HG03039 (cell line): ENCODE results near the gene TMEM255A.

ENCODE experiments used
- ATAC-seq: cut with Tn5 transposase; IDR thresholded peaks from one replicate; pipeline ENCODE4 v1.9.1; 2021; ENCODE audit warnings: mild to moderate bottlenecking, moderate library complexity; ENCODE audit not compliant: unreplicated experiment

The TMEM255A gene

DNA sequence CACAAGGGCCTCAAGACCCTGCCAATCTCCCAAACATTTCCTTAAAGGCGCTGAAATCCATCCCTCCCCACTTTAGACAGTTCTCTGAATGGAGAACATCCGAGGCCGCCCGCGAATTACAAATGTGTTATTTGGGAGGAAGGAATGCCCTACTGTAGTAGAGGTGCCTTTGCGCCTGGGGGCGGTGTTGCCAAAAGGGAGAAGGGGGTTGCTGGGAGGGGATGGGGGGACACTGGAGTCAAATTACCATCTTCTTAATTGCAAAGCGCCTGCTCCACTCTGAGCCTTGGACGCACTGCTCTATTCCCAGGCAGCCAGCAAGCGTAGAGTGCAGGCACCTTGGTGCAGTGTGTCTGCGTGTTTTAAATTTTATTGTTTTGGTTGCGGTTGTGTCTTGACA, 2.7 kb downstream of the TMEM255A start:
- ATAC-seq = no peak

DNA sequence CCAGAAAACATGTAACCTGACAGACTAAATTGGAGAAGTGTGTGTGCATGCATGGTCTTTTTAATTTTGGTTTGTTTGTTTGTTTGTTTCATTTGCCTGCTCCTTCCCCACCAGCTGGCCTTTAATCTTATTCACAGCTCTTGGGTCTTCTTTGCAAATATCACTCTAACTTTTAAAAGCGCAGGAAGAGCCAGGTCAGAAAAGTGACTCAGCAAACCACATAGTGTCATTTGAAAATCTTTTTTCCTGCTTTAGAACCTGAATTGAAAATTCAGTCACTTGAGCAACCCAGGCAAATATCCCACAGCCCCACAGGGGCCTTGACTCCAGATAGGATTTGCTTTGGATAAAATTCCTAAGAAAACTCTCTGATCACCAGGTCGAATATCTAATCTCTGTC, 4.6 kb downstream of the TMEM255A start:
- ATAC-seq = no peak

DNA sequence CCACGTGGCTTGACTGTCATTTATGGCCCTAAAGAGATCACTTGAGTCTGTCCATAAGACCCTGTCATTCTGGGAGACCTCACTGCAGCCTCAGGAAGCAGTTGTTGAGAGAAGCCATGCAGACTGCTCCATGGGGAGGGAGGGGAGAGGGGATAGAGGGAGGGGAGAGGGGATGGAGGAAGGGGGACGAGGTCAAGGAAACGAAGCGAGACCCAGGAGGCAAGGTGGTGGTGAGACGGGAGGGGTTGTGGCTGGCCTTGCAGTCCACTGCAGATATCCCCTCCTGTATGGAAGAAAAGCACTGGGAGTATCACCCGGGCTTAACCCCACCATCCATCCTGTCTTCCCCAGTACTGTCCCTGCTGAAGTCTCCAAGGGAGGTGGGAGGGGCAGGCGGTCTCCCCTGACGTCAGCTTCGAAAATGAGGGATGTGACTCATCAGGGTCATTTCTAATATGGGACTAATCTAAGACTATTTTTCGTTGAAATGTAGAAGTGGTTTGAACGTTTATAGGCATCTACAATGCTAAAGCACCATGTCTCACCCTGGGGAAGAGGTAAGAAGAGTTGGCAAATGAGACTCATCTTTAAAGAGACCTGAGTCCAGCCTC, 5.6 kb downstream of the TMEM255A start:
- no peak for ATAC-seq

DNA sequence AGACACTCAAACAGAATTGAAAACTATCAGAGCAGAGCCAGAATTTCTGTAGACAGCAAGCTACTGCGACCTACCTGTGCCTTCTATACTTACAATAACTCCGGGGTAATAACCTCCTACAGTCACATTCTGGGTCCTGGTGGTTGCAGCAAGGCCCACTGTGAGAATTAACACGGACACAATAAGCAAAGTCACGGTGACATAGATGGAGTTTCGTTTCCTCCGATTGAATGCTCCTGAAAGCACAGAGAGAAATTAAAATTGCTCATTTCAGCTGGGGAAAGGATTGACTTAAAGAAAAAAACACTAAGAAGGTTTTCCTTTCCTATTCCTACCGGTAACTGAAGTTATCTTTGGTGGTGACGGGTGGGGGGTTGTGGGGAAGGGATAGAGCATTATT, 7.0 kb downstream of the TMEM255A start:
- no peak for ATAC-seq

DNA sequence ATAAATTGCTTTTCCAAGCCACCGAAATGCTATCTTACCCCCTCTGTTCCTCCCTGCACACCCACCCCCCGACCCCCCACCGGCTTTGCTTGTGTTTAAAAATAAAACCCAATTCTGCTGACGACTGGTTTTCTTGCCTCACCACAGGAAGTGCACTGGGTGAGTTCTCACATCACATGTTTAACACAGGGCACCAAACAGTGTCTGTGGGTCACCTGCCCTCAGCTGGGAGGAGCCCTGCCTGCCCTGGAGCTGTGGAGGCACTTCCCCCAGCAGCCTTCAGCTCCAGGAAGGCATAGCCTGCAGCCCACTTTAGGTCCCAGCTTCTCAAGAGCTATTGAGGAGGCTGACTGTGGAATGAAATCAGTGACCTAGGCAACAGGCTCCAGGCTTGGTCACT, 8.8 kb downstream of the TMEM255A start:
- ATAC-seq = peak; percentile 90

DNA sequence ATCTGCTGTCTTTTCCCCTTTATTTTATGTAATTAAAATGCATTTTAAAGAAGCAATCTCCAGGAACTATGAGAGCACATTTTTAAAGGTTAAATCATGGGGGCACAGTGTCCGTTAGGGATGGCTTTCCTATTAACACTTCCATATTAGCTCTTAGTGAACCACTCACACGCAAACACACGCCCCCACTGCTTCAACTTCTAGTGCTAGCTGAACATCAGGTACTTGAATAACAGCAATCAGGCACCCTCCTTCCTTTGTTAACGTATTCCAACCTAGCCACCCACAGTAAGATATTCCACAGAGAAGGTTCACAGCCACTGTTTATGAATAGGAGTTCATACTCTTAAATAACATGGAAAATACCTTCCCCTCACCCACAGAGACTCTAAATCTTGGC, 9.3 kb downstream of the TMEM255A start:
- no peak for ATAC-seq

DNA sequence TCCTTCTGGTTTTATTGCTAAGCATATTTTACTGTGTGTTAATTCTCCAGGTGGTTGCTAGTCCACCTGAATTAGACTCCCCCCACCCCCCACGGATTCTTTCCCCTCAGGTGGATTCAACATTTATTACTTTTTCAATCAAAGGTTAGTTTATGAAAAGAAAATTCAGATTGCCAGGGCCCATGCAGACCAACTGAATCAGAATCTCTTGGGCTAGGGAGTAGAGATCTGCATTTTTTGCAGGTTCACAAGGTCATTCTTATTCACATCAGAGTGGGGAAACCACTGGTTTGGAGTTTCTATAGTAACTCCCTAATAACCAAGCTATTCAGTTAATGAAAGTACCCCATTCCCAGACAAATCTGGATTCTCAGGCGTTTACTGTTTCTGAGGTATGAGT, 9.8 kb downstream of the TMEM255A start:
- no peak for ATAC-seq

DNA sequence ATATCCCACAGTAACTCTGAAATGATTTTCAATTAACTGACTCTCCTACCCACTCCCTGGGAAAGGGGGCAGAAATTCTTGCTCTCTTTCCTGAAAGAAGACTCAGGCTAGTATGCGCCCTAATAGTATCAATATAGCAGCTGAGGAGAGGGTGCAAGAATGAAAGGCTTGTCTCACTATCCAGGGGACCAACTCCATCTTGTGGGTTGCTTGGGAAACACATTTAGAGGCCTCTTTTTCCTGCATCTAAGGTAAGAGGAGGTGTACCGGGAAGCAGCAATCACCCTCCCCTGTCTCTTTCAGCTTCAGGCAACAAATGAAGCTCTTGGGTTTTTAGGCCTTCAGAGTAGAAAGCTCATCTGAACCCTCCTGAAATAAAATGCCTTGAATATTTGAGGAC, 11.3 kb downstream of the TMEM255A start:
- no peak for ATAC-seq

DNA sequence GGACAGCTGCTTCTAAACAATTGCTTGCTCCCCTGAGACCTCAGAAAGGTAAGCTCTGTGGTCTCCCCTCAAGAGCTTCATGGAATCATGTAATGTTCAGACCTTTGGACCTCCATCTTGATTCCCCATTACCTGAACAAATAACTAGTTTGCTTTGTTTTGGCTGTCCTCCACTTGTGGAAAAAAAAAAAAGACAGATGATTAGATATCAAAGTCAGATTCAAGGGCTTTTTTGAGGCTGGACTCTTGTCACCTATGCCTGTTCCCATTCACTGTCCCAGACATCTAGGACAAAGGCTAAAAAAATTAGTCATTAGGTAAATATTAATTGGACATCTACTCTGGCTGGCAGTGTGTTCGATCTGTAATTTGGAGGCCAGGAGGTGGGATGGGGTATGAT, 13.3 kb downstream of the TMEM255A start:
- no peak for ATAC-seq

DNA sequence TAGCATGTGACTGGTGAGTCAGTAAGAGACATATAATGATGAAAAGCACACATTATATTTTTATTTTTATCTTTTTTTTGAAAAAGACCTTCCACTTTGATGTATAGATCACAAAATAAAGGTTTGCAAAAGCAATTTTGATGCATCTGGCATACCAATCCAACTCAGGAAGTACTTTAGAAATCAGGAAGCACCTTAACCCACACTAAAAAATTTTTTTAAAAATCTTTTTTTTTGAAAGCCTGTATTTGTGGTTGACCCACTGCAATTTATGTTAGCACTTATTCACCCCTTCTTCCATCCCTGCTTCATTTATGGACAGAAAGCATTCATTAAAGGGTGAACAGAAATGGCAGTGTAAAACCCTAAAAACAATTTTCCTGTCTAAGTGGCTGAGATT, 16.6 kb downstream of the TMEM255A start:
- ATAC-seq = no peak

DNA sequence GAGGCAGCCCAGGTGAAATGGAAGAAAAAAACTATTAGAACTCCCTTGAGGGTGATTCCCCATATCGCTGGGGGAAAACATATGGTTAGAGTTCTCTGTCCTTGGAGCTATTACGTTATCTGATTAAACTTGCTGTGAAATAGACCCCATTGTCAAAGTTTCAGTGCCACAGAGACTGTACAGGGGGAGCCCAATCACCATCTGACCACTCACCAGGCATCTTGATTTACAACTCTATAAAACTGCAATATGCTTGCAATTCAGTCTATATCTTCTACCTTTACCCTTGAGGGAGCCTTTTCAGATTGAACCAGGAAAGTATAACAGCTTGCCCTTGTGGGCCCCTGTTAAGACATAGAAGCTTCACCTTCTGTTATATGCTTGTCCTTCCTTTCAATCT, 18.2 kb downstream of the TMEM255A start:
- ATAC-seq = no peak

DNA sequence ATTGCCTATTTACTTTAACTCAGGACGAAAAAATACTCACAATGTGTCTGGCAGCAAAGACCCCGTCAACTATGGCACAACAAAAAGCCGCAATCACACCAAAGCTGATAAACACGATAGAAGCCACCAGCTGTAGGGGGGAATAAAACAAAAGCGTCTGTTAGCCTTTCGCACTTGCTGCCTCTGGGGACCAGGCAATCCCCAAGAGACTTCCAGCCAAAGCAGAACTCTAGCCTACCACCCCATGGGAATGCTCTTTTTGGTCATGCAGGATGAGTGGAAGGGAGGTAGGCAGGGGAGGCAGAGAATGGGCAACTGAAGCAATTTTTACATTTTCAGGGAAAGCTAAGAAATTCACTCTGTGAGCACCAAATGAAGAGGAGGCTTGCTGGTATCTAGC, 20.1 kb downstream of the TMEM255A start:
- no peak for ATAC-seq

DNA sequence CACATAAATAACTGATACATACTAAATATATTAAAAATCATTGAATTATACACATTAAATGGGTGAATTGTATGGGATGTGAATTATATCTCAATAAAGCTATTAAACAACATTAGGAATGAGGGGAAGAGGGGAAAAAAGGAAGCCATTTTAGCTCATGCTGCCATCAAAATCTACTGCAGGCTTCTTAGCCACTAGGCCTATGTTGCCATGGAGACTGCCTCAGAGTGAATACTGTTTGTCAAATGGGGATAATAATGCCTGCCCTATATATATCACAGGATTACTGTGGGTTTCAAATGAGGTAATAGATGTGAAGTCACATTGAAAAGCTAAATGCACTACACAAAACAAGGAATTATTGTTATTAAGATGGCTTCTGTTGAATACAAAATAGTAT, 21.2 kb downstream of the TMEM255A start:
- ATAC-seq = no peak

DNA sequence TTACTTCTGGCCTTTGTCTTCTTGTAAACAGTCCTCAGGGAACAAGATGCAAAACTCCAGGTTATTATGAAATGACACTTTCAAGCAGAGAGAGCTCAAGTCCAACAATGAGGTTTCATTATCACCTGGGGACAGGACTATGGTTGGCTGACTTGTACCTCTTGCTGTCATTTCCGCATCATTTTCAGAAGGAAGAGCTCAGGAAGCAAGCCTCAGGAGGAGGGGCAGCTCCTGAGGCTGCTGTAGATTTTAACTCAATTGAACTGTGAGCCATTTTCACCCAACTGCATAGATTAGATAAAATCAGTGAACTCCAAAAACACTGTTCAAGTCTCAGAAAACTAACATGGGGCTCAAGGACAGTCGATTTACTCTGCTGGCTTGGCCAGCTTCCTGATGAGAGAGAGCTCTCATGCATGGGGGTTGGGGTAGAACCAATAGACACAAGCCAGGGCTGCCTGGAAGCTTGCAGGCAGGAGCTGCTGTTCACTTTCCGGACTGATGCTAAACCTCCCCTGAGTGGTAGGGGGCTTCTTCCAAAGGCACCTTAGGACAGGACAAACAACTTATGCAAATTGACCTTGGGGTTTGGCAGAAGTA, 23.6 kb downstream of the TMEM255A start:
- no peak for ATAC-seq

DNA sequence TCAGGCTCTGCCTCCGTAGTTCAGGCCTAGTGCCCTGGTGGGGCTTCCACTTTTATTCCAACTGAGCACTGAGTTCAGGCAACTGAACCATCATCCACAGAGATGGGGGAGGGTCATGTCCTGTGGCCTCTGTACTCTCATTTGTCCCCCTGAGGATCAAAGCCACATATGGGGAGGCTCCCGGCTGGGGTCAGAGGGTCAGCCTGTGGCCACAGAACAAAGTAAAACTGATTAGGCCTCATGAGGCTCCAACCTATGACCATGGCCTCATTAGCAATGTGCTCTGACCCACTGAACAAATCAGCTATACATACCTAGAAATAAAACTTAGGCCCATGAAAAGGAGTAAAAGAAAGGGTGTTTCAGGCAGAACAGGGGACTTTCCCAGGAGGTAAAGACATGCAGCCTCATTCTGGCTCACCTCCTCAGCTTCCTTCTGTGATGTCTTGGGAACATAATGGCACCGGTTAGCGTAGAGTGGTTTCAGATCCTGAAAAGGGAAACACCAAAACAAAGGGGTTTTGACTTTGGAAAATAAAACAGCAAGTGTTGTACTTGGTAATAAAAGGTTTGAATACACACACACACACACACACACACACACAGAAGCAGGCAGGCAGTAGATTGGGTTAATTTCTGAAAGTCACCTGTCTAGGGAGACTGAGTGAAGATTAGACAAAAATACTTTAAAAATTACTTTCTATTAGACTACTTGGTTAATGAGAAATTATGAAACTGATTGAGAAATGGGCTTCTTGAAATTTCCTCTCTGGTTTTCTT, 24.3 kb downstream of the TMEM255A start:
- no peak for ATAC-seq

DNA sequence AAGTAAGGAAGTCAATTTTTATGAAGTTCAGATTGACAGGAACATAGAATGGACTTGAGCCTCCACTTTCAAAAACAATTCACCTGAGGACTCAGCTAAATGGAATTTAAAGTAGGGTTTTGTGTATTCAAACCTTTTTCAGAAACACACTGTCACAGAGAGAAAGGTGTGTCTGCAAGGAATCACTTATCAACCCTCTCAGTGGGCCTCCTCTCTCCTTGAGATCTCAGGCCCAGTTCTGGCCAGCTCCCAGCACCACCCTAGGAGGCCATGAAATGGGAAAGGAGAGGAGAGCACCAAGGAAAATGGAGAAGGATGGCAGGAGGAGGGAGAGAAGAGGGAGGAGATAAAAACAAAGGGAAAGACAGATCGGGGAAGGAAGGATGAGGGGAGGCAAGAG, 28.6 kb downstream of the TMEM255A start:
- no peak for ATAC-seq

DNA sequence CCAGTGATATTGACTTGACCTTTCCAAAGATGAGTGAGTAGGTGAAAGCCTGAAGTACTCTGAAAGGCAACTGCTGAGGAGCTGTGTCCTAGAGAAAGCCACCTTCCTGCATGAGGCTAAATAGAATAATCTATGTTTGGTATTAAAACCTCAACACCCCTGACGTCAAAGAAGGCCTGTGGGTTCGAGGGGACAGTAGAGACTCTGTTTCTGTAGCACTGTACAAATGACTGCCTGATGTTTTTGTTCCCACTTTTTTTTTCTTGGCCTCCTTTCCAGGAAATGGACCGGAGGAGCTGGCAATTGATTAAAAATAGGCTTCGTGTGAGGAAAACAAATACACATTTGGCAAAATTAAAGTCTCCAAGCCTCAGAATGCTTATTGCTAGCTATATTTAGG, 29.5 kb downstream of the TMEM255A start:
- ATAC-seq = no peak

DNA sequence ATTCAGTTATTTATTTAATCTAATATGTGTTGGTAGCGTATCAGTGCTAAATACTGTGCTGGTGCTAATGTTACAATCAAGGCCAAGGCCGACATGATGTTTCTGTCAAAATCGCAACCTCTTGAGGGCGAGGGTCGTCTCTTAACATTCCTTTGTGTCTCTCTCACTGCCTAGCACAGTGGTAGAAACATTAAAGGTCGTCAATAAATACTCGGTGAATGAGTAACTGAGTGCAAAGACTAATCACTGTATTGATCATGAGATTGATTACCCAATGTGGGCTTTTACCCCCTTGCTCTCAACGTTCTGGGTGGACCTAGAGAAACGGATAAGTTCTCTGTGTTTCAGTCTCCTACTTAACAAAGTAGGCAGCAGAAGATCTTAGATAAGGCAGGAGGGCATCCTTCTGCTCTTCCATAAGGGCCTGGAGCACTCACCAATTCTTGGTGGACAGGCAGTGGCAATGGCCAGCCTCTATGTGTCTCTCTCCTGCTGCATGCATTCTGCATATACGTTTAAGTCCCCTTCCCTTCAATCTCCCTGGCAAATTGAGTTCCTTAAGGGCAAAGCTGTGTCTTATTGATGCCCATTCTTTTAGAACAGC, 30.1 kb downstream of the TMEM255A start:
- no peak for ATAC-seq

DNA sequence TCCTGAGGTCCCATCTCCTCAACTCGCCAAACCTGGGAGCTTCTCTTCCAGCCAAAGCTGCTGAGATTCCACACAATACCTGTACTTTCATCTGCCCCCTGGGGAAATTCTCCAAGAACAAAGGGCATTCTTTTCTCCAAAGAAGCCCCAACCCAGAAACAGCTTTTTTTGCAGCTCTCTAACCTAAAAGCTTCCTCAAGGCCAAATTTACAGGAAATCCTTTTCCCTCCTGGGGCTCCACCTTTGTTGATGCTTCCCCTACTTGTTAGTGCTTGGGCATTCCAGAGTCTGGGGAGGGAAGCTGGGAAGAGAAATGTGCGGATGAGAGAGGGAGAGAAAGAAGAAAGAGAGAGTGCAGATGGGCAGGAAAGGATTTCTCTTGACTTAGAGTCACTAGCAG, 36.3 kb downstream of the TMEM255A start:
- ATAC-seq = no peak

DNA sequence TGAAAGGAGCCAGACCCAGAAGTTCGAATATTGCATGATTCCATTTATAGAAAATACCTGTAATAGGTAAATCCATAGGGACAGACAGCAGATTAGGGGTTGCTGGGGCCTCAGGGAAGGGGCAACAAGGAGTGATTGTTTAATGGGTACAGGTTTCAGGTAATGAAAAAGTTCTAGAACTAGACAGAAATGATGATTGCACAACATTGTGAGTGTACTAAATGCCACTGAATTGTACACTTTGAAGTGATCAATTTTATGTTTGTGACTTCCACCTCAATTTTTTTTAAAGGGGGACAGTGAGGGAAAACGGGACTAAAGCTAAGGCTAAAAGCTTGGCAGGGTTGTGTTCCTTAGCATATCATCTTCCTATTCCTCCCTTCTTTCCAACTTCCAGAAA, 37.1 kb downstream of the TMEM255A start:
- ATAC-seq = no peak

DNA sequence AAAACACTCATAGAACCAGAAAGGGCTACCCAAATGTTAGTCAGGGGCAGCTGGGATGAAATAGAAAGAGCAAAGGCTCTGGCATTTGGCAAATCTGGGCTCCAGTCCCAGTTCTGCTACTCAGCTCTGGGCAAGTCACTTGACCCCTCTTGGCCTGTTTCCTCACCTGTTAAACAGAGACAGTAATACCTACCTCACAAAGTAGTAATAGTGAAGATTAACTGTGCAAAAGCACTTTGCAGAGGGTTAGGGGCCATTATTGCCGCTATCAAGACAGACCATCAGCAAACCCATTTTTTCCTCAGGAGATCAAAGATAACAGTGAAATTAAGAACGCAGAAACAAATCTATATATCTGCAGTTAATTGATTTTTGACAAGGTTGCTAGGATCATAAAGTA, 40.0 kb downstream of the TMEM255A start:
- no peak for ATAC-seq

DNA sequence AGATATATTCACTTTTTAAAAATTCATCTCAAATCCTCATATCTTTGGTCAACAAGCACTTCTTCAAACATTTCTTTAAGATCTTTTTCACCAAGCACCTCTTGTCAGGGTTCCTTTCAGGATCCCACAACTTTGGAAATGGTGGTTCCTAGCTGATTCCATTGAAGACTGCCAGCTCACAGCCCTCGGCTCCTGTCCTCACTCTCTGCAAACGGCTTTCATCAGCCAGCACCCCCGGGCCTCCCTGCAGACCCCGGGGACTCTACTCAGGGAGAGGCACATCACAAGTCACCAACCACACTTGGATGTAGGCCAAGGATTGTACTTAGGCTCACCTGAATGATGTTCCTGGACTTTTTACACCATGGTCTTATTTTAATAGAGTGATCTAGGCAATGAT, 40.7 kb downstream of the TMEM255A start:
- ATAC-seq = no peak
